GM19328 (cell line): ENCODE measurements around the gene CLDN5.

Experiments used
- ATAC-seq: cut with Tn5 transposase; IDR thresholded peaks from one replicate; pipeline ENCODE4 v1.9.1; 2021; ENCODE audit warnings: mild to moderate bottlenecking, moderate library complexity; ENCODE audit not compliant: unreplicated experiment

The CLDN5 gene

DNA sequence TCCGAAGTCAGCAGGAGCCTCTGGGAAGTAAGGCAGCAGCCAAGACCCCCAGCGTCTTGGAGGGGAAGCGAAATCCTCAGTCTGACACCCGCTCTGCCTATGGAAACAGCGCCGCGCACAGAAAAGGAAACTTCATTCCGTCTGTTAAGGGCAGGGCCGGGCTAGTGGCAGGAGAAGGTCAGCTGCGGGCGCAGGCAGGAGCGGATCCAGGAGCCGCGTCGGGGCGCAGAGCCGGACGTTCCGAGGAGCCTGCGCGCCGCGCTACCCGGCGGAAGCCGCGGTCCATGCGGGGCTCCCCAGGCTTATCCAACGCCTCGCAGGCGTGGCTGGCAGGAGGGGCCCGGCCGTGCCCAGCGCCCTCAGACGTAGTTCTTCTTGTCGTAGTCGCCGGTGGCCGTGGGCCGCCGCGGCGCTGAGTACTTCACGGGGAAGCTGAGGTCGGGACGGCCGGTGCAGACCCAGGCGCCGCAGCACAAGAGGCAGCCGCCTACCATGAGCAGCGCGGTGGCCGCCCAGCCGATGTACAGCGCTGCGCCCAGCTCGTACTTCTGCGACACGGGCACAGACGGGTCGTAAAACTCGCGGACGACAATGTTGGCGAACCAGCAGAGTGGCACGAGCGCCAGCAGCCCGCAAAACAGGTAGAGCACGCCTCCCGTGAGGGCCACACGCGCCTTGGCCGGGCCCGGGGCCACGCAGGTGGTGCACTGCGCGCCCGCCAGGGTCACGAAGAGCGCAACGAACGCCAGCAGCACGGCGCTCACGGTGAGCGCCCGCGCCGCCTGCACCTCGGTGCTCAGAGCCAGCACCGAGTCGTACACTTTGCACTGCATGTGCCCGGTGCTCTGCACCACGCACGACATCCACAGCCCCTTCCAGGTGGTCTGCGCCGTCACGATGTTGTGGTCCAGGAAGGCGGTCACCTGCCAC, 705 bp downstream of the CLDN5 start:
- ATAC-seq: no peak

DNA sequence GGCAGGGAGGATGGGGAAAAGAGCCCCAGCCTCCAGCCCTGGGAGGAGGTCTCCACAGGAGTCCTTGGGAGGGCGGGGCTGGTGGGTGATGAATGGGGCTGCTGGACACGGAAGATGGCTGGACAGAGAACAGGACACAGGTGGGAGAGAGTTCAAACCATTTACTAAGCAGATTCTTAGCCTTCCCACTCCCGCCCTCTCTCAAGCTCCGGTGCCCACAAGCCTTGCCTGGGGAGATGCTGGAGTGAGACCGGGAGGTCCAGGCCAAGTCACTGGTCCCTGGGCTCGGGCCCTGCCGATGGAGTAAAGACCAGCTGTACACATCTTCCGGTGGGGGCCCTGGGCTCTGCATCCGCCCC, 1.4 kb downstream of the CLDN5 start:
- ATAC-seq: no peak

DNA sequence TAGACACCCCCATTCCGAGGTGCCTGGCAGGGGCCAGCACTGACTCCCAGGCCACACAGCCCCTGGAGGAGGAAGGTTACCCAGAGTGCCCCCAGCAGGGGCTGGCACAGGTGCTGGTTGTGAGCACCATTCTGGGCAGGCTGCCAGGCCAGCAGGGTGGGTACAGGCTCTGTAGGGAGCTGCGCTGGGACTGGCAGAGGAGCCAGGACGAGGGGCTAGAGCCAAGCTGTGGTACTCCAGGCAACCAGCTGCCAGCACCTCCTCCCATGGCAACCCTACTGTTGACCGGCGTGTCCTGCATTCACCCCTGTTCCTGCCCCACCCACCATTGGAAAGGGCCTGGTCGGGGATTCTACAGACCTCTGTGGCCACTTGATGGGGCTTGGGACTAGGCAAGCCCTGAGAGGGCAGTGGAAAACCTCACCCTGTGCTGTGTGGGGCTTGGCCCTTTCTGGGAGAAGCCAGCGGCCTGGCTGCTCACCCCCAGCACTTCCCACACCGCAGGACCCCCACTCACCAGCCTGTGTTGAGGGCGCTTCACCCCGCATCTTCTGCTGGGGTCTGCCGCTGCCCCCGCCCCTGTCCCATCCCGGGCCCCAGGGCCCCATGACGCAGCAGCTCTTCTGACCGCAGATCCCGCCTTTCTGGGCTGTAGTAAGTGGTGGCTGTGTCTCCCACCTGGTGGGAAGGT, 1.9 kb downstream of the CLDN5 start:
- ATAC-seq: no peak

DNA sequence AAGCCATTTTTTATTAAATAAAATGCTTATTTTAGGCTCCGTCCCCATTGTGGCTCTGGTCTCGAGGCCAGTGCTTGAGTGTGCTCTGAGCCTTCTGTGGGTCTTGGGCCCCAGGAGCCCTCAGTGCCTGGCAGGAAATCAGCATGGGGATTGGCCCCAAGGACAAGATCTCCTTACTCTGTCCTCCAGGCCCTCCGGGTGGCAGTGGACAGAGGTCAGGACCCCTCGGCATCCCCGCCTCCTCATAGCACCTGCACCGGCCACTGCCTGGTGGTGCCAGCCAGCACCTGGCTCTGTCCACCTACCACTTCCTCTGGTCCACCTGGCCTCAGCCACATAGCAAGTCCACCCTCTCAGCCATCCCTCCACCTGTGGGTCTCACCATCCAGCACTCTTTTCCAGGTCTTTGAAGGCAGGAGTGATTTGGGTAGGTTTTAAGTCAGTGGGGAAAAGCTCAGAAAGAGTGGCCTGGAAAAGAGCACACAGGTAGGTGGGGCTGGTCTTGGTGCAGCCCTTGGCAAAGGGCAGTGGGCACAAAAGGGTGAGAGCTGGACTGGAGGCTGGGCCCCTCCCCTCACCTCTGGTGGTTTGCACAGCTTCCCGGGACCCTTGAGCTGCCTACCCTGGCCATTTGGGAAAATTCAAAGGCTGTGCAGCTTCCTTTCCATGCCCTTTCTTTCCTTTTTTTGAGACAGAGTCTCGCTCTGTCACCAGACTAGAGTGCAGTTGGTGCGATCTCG, 3.5 kb downstream of the CLDN5 start:
- ATAC-seq: no peak

DNA sequence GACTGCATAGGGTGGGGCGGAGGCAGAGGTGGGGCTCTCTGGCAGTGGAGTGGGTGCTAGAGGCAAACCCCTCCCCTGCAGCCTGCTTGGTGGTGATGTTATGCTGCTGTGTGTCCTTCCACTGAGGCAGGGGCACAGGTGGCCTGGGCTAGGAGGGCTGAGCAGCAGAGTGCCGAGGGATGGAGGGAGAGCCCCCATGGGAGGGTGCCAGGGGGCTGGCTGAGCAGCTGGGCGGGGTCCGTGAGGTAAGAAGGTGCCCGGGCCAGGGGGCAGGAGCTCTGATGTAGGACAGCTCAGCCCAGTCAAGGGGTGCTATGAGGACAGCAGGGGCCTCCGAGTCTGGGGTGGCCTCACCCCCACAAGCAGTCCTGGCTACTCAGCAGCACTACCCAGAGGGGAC, 4.2 kb downstream of the CLDN5 start:
- ATAC-seq: no peak

DNA sequence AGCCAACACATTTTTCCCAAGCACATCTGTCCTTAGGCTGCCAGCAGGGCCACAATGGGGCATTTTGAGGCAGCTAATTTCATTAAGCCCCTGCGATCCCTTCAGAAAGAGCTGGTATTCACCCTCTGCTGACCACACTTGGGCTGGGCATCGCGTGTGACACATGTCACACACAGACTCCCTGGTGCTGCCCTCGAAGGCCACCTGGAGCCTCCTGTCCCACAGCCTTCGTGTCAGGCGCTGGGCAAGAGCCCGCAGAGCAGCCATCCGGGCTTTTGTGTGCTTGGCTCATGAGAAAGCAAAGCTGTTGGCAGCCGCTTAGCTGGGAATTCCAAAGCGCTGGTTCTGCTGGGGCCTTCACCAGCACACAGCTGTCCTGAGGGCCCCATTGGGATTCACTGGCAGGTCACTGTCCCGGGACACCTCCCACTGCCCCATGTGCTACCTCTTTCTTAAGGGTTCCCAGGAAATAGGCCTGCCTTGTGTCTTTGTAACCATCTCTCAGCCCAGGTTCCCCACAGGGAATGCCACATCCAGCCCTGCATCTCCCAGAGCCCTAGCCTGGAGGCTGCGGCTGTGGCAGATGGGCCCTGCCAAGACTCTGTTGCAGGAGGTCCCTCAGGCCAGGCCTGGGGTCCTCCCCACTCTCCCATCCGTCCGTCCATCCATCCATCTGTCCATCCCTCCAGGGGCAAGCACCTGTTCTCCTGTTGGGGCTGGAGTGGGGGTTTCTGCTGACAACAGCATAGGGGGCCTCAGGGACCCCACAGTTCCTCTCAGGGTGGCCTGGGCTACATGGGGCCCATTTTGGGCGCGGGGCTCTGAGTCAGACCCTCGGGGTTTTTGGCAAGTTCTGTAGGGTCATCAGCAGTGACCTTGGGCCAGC, 4.9 kb downstream of the CLDN5 start:
- ATAC-seq: no peak

DNA sequence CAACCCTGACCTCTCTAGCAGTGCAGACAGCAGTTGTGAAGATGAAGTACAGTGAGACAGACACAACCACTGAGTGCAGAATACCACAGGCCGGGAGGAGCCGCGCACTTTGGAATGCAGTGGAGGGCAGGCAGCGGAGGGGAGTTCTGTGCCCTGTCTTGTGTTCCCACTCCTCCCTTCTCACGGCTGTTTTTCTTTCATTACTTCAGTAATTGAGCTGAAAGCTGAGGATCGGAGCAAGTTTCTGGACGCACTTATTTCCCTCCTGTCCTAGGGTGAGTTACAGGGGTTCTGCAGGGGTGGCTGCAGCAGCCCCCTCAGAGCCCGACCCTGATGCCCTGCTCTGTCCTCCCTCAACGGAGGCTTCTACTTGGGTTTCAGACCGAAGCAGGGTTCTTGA, 5.6 kb downstream of the CLDN5 start:
- no peak for ATAC-seq

DNA sequence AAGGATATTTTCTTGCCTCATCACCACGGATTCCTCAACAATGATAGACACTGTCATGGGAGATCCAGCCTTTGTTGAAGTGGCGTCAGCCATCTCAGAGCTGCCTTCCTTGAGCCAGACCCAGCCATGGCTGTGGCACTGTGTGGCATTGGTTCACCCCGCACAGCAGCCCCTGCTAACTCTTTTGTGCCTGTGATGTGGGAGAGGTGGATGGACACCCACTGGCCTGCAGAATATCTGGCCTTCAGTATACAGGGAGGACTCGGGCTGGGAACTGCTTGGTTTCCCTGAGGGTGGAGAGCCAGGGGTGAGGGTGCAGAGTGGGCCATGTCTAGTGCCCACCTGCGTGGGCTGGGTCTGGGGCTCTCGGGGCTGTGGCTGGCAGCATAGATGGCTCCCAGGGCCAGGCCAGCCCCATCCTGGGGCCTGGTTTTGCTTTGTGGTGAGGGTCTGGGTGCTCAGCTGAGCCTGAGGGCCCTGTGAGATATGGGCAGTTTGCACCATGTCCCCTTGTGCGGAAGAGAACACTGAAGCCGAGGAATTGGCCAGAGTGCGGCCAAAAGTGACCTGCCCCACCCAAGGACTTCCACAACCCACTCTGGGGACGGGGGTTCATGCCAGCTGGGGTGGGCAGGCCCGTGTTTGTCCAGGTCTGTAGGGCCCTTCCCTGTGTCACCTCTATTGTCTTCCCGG, 6.1 kb downstream of the CLDN5 start:
- ATAC-seq: no peak

DNA sequence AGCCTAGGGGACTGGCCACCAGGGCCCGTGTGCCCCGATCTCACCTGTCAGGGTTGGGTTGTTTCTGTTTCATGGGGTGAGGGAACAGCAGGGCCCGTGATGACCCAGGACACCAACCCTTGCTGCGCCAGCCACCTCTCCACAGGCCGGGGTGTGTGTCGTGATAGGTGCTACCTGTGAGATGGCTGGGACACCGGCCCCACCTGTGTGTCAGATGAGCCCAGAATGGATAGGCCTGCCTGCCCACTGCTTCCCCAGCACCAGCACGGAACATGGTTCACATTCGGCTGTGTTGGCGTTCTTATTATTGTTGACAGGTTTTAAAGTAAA, 7.1 kb downstream of the CLDN5 start:
- ATAC-seq: no peak

DNA sequence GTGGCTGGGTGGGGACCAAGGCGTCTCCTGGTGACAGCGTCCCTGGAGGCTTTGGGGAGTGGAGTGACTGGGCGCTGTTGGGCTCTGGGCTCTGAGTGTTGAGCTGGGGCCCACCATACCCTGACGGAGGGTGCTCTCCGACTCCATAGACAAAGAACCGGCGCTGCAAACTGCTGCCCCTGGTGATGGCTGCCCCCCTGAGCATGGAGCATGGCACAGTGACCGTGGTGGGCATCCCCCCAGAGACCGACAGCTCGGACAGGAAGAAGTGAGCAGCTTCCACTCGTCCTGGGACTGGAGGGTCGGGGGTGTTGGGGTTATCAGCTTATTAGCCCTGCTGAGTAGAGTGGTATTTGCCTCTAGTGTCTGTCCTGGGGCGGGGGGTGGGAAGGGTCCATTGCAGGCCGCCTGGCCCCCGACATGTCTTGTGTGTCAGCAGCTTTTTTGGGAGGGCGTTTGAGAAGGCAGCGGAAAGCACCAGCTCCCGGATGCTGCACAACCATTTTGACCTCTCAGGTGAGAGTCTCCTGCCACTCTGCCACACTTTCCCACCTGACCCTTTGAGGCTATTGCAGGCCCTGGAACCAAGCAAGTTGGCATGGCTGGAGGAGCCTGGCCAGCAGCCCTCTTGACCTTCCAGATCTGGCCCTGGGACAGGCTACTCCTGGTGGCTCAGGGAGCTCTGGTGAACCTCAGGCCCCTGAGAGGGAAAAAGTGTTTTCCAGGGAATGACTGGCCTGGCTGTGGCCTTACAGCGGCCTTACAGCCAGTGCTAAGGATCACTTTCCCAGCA, 7.6 kb downstream of the CLDN5 start:
- ATAC-seq: no peak

DNA sequence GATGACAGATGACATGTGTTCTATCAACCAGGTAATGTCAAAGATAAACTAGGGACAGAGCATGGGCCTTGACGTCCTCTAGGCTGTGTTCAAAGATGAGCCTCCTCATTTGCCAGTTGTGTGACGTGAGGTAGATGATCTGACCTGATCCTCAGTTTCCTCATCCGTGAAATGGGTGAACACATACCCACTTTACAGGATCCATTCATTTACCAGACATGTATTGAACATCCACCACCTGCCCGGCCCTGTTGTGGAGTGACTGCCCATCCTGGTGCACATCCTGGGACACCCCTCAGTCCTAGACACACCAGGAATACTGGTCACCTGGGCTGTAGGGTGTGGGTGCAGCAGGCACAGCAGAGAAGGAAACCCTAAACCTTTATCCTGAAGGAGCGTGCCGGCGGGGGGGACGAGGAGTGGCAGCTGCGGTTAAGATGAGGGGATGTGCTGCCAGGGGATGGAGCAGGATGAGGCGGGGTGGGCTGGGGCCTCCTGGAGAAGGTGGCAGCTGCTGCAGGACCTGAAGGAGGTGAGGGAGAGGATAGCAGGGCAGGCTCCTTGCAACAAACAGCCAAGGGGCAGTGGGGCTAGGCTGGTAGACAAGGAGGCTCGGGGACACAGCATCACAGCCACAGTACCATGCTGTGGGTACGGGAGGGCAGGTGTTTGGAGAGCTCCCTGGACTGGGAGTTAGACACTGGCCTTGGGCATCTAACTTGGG, 8.4 kb downstream of the CLDN5 start:
- ATAC-seq: no peak

DNA sequence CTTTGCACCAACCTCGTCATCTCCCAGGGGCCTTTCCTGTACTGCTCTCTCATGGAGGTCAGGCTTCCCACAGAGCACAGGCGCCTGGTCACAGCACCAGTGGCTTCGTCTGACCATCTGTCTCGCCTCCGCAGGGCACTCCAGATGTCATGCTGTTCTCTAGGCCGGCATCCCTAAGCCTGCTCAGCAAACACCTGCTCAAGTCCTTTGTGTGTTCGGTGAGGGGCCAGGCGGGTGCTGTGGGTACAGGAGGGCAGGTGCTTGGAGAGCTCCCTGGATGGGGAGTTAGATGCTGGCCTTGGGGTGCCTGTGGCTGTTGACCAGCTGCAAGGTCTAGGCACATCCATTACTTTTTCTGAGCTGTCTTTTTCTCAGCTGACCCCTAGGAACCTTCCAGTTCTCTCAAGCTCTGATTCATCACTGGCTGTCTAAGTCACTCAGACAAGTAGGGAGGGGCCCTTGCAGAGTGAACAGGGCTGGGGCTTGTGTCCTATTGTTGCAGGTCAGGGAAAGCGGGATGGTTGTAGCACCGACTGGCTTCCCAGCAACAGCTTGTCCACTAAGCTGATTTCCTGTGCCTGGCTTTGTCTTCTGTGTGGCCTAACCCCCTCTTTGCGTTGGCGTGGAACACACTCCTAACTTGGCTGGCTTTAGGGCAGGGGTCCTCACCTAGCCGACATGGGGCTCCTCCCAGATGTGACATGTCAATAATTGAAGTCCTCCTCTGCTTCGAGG, 9.2 kb downstream of the CLDN5 start:
- no peak for ATAC-seq

DNA sequence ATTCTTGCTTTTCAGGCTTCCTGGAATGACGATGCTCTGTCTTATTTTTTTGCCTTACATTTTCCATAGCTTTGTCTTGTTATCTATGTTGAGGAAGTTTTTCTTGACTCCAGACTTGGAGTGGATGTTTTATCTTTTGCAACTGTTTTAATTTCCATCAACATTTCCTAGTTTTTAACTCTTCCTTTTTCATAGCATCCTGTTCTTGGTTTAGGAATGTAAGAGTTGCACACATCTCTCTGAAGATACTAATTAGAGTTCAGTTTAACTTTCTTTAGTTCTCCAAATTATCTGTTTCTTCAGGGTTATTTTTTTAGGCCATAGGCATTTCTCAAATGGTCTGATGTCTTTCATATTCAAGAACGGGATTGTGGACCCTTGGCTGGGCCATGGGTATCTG, 10.4 kb downstream of the CLDN5 start:
- no peak for ATAC-seq

DNA sequence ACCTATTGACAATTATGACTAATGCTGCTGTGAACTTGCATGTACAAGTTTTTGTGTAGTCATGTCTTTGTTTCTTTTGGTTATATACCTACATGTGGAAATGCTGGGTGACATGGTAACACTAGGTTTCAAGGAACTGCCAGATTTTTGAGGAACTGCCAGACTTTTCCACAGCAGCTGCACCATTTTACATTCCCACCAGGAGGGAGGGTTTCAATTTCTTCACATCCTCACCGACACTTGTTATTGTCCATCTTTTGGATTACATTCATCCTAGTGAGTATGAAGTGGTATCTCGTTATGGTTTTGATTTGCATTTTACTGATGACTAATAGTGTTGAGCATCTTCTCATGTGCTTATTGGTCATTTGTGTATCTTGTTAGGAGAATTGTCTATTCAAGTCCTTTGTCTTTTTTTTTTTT, 13.3 kb downstream of the CLDN5 start:
- ATAC-seq: no peak

DNA sequence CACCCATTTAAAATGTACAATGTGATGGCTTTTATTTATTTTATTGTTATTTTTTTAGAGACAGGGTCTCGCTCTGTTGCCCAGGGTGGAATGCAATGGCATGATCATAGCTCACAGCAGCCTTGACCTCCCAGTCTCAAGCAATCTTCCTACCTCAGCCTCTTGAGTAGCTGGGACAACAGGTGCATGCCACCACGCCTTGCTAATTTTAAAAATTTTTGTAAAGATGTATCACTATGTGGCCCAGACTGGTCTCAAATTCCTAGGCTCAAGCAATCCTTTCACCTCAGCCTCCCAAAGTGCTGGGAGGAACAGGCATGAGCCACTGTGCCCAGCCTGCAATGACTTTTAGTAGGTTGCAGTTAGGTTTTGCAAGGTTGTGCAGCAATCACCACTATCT, 14.3 kb downstream of the CLDN5 start:
- no peak for ATAC-seq

DNA sequence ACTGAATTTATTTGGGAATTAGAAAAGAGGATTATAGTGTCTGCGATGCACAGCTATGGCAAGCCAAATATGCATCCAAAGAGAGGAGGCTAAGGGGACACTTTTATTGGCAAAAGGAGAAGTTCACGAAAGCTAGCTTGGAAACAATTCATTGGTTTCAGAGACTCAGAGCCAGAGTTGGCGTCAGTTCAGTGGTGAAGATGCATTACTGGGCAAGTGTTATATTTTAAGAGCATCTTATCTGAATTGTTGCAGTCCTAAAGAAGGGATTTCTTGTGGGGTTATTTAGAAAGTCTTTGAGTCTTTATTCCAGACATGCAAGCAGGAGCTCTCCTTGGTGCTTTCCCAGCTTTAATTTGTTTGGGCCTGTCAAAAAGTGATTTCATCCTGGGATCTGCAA, 15.0 kb downstream of the CLDN5 start:
- no peak for ATAC-seq

DNA sequence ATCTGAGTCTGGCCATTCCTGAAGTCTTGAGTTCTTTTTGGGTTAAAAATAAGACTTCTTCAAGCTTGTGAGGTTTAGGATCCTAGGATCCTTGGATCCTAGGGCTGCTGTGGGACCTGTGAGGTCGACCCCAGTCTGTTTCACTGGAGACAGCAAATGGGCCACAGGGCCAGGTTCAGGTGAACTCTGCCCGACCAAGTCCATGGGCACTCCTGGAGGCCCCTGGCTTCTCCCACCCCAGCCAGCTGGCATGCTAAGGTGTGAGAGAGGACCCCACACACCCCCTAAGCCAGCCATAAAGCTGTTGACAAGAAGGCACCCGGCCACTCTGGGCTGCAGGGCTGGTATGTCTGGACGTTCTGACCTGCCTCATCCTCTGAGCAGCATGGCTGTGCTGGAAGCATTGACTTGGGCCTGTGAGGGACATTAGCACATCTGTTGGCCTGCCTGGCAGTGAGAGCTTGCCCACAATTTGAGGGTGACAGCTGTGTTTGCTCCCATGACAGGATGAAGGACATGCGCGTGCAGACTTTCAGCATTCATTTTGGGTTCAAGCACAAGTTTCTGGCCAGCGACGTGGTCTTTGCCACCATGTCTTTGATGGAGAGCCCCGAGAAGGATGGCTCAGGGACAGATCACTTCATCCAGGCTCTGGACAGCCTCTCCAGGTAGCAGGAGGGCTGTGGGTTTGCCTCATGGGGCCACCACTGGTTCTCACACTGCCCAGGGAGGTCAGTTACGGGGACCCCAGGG, 16.0 kb downstream of the CLDN5 start:
- ATAC-seq: no peak

DNA sequence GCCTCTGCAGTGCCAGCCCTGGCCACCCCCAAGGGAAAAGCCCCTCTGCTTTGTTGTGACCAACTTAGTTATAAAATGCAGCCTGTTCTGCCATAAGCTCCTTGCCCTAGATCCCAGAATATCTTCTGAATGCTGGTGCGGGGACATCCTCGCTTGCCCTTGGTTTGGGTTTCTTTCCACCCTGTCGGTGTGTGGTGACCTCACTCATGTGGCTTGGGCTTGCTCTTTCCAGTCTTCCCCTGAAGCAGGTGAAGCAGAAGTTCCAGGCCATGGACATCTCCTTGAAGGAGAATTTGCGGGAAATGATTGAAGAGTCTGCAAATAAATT, 16.7 kb downstream of the CLDN5 start:
- ATAC-seq: no peak
